Right renal cortex interstitium (tissue), 3 donors: ENCODE results near the gene TAS1R1. TPM values are rescaled to one million over a fixed set of nuclear protein-coding genes. Genes with fewer than 3 reads are reported as not detected.

Experiments
- DNase-seq, 3 donors: peaks; one replicate each; pipeline ENCODE4 v3.0.0-alpha.2; 2013; ENCODE audit warnings: low read depth in 3 of 3, low spot score in 2 of 3
- polyA plus RNA-seq, 3 donors: library from polyadenylated mRNA; unstranded; fragments of 120-200 nt; gene quantifications; one replicate each; pipeline ENCODE4 v1.2.1, GENCODE V29; 2013; ENCODE audit not compliant: insufficient read length in 3 of 3

Gene TAS1R1
- polyA plus RNA-seq, 3 donors, result 0.08 to 0.17 TPM; not detected in 1

DNA sequence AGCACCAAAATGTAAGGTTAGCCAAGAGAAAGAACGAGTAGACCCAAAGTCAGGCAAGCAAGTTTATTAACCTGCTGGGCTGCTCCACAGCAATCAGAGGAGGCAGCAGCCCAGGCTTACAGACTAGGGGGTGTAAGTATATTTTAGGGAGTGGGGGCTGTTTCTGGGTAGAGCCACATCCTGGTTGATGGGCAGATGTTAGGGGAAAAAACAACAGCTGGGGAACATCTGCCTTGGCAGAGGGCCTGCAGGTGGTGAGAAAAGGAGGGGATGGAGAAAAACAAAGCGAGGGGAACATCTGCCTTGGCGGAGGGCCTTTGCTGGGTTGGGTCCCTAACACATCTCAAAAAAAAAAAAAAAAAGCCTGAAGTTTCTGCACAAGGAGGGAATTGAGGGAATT lies 15.0 kb downstream of the TAS1R1 start:
- DNase-seq, result no peak

GRCh38 chr1:6570987-6571386 lies 15.9 kb downstream of the TAS1R1 start:
- DNase-seq, result no peak

DNA sequence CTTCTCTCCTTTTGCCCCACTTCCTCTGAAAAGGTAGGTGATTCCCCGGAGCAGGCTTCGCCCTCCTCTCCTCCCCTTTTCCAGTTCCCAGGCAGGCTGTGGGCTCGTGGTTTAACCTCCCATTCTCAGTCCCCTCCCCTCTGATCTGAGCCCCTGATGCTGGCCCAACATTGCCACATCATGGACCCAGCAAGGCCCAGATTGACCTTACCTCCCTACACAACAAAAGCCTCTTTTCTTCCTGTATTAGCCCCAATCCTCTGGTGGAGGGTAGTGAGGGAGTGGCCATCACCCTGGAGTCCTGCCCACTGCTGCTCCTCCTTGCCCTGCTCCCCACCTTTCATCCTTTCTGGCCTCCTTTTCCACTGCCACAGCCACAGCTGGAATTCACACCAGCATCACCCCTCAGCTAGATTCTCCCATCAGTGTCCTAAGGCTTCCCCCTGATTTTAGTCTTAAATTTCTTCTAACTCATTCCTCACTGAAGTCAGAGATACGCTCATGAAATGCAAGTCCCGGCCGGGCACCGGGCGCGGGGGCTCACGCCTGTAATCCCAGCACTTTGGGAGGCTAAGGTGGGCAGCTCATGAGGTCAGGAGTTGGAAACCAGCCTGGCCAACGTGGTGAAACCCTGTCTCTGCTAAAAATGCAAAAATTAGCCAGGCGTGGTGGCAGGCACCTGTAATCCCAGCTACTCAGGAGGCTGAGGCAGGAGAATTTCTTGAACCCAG lies 17.7 kb downstream of the TAS1R1 start:
- no peak for DNase-seq

DNA sequence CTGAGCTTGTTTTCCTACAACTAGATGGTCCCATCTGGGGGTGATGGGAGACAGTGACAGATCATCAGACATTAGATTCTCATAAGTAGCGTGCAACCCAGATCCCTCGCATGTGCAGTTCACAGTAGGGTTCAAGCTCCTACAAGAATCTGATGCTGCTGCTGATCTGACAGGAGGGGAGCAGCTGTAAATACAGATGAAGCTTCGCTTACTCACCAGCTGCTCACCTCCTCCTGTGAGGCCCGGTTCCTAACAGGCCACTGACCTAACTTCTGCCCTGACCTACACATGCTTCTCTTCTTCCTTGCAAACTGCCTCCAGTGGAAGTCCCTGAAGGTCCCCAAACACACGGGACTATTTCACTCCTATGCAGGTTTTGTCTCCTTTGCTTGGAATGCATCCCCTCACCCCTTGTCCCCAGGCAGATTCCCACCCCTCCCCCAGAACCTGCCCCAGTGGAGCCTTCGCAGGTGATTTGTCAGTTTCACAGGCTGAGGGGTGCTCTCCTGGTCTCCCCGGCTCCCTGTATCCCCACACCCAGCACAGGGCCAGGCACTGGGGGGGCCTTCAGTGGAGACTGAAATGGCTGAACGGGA lies 19.0 kb downstream of the TAS1R1 start:
- DNase-seq, result no peak

GRCh38 chr1:6574818-6575217 lies 19.7 kb downstream of the TAS1R1 start:
- DNase-seq, result no peak

- DNase-seq, result no peak
Observed at GRCh38 chr1:6577831-6578525, 22.9 kb downstream of the TAS1R1 start.

DNA sequence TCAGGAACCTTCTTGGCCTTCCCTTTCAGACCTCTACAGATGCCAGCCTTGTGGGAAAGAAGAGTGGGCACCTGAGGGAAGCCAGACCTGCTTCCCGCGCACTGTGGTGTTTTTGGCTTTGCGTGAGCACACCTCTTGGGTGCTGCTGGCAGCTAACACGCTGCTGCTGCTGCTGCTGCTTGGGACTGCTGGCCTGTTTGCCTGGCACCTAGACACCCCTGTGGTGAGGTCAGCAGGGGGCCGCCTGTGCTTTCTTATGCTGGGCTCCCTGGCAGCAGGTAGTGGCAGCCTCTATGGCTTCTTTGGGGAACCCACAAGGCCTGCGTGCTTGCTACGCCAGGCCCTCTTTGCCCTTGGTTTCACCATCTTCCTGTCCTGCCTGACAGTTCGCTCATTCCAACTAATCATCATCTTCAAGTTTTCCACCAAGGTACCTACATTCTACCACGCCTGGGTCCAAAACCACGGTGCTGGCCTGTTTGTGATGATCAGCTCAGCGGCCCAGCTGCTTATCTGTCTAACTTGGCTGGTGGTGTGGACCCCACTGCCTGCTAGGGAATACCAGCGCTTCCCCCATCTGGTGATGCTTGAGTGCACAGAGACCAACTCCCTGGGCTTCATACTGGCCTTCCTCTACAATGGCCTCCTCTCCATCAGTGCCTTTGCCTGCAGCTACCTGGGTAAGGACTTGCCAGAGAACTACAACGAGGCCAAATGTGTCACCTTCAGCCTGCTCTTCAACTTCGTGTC lies 23.7 kb downstream of the TAS1R1 start:
- DNase-seq, result no peak

GRCh38 chr1:6579374-6580118 lies 24.4 kb downstream of the TAS1R1 start, which contains the start of gene ZBTB48:
ZBTB48 (plus strand) TSS chr1:6579994; CDS start chr1:6580610, 616 bp downstream.
- DNase-seq, result peak; percentile 94 to 98 (median 97)

DNA sequence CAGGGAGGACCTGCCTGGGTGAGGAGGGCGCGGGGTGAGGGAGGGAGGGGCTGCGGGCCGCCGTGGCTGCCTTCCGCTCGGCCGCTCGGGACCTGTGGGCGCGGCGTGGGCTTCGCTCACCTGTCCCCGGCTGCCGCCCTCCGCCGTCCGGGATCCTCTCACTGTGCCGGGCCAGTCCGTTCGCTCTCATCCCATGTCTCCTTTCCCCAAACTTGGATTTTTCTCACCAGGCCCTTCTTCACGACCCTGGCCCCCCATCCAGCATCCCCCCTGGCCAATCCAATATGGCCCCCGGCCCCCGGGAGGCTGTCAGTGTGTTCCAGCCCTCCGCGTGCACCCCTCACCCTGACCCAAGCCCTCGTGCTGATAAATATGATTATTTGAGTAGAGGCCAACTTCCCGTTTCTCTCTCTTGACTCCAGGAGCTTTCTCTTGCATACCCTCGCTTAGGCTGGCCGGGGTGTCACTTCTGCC lies 25.0 kb downstream of the TAS1R1 start:
- DNase-seq, result no peak

GRCh38 chr1:6580593-6581409 lies 25.7 kb downstream of the TAS1R1 start:
- DNase-seq, result no peak

GRCh38 chr1:6581561-6582305 lies 26.6 kb downstream of the TAS1R1 start:
- DNase-seq, result no peak

DNA sequence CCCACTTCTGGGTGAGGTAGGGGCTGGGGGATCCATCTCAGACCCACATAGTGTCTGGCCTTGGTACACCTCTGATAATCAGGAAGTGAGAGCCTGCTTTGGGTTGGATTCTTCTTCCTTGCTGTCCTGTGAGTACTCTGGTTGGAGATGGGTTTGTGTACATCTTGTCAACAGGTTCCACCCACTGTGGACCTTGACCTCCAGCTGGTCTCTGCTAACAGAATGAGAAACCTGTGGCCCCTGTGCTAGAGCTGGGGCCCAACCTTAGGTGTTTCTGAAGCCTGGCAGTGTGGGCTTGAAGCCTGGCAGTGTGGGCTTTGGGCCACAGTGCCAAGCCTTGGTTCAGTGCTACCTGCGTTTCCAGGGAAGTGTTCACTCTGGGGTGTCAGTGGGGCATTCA lies 27.3 kb downstream of the TAS1R1 start:
- DNase-seq, result no peak

GRCh38 chr1:6584126-6585080 lies 29.3 kb downstream of the TAS1R1 start:
- DNase-seq, result no peak

DNA sequence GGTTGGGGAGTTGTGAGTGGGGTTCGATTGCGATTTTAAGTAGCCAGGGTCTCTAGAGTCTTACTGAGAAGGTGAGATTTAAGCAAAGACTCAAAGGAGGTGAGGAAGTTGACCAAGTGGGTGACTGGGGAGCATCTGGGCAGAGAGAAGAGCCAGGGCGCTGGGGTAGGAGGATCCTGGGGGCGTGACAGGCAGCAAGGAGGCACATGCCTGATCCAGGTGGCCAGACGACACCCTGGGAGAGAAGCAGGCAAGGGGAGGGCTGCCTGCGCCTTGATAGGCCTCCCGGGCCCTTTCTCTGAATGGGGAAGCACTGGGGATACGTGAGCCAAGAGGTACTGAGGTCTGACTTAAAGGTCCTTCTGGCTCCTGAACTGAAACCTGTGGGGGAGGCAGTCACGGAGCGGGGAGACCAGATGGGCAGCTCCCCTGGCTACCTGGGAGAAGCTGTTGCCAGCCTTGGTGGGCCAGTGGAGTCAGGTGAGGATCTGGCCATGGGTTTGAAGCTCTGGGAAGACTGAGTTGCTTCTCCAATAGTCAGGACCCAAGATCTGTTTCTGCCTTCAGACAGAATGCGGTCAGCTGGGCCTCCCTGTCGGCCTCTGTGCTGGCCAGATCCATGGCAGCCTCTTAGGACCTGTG lies 30.1 kb downstream of the TAS1R1 start:
- no peak for DNase-seq

GRCh38 chr1:6585841-6586240 lies 30.7 kb downstream of the TAS1R1 start:
- no peak for DNase-seq

DNA sequence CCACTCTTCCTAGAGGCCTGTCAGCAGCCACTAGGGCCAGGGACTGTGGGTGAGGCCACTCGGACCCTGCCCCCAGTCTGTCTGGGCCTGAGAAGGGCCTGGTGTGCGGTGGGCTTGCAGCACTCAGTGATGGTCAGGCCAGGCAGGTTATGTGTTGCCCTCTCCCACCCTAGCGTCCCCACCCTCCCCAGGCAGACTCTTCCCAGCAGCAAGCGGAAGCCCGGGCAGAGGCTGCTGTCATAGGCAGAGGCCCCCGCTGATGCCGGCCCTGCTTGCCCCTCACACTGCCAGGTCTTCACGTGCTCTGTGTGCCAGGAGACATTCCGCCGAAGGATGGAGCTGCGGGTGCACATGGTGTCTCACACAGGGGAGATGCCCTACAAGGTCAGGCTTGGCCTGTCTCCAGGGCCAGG lies 31.3 kb downstream of the TAS1R1 start:
- DNase-seq, result no peak
